ENCODE measurements around the gene ATN1. TPM values are rescaled to one million over a fixed set of nuclear protein-coding genes. Genes with fewer than 3 reads are reported as not detected.

Gene ATN1
- total and polyA plus RNA-seq, 2 donors (not counting 1 experiment from before 2014, with no cell fraction given), result 9.4 to 21.5 TPM

DNA sequence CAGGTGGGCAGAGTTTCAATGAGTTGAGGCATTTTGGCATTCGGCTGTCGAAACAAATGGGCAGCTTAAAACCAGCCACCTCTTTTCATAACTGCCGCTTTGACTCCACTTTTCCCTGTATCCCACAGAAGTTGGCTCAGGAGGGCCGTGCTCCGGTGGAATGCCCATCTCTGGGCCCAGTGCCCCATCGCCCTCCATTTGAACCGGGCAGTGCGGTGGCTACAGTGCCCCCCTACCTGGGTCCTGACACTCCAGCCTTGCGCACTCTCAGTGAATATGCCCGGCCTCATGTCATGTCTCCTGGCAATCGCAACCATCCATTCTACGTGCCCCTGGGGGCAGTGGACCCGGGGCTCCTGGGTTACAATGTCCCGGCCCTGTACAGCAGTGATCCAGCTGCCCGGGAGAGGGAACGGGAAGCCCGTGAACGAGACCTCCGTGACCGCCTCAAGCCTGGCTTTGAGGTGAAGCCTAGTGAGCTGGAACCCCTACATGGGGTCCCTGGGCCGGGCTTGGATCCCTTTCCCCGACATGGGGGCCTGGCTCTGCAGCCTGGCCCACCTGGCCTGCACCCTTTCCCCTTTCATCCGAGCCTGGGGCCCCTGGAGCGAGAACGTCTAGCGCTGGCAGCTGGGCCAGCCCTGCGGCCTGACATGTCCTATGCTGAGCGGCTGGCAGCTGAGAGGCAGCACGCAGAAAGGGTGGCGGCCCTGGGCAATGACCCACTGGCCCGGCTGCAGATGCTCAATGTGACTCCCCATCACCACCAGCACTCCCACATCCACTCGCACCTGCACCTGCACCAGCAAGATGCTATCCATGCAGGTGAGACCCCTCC, 10.8 kb downstream of the ATN1 start:
- H3K9ac ChIP-seq (ENCODE audit: insufficient read depth, low read length), result peak overlapping the region; percentile 43
- H3K4me1 ChIP-seq (ENCODE audit: control insufficient read depth, extremely low read depth, insufficient read depth, low read length), result peaks cover 19% of the 10 kb centered on the region
- H3K9me3 ChIP-seq (ENCODE audit: control insufficient read depth, insufficient read depth, low read depth, low read length), result no peaks in the 10 kb centered on the region
- peaks cover 5% of the 10 kb centered on the region for H3K79me2 ChIP-seq (ENCODE audit: control insufficient read depth, insufficient read depth, low read length)
- H3K4me3 ChIP-seq (replicated peaks in 1 of 4; ENCODE audit: control extremely low read depth in 1 of 4, insufficient read depth in 1 of 4, low read depth in 3 of 4, low read length in 4 of 4), result peak overlapping the region in 2 of 4 experiments; percentile 52 to 62
- no peaks in the 10 kb centered on the region for H4K20me1 ChIP-seq (ENCODE audit: control insufficient read depth, extremely low read depth, insufficient read depth, low read length)
- no peak overlapping the region for H2AFZ ChIP-seq (ENCODE audit: low read length)
- H3K36me3 ChIP-seq (ENCODE audit: control insufficient read depth, insufficient read depth, low read length), result peaks cover 36% of the 10 kb centered on the region
- no peaks in the 10 kb centered on the region for H3K27me3 ChIP-seq (ENCODE audit: control insufficient read depth, insufficient read depth, low read length)
- peak overlapping the region; percentile 32 for H3K27ac ChIP-seq (ENCODE audit: insufficient read depth, low read length)
- TF ChIP-seq EZH2 (IDR thresholded peaks at IDR 0.05; ENCODE audit: low read length, missing control alignments), result no peak
- TF ChIP-seq, protein P1, sequence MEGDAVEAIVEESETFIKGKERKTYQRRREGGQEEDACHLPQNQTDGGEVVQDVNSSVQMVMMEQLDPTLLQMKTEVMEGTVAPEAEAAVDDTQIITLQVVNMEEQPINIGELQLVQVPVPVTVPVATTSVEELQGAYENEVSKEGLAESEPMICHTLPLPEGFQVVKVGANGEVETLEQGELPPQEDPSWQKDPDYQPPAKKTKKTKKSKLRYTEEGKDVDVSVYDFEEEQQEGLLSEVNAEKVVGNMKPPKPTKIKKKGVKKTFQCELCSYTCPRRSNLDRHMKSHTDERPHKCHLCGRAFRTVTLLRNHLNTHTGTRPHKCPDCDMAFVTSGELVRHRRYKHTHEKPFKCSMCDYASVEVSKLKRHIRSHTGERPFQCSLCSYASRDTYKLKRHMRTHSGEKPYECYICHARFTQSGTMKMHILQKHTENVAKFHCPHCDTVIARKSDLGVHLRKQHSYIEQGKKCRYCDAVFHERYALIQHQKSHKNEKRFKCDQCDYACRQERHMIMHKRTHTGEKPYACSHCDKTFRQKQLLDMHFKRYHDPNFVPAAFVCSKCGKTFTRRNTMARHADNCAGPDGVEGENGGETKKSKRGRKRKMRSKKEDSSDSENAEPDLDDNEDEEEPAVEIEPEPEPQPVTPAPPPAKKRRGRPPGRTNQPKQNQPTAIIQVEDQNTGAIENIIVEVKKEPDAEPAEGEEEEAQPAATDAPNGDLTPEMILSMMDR (conservative IDR thresholded peaks at IDR 0.05 in 1 of 2, IDR thresholded peaks at IDR 0.05 in 1 of 2; ENCODE audit: low read depth in 1 of 2, low read length in 2 of 2), result no peak
- no peak for DNase-seq (ENCODE audit: low read depth in 2 of 2)
- peak overlapping the region; percentile 32 for H3K4me2 ChIP-seq (ENCODE audit: extremely low read depth, insufficient read depth, low read length)

DNA sequence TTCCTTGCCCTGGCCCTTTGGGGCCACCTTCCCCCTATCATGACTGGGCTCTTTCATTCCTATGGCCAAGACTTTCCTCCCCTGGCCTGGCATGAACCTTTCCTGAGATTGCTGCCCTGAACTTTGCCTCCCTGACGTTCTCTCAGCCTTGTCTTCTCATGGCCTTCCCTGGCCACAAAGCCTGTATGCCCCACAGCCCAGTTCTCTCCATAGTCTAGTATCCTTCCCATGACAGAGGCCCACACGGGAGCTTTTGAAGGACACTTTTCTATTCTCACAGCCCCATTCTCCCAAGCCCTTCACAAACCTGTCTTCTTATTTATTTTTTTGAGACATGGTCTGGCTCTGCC, 11.4 kb downstream of the ATN1 start:
- Histone ChIP-seq H3K4me3 (replicated peaks in 1 of 4; ENCODE audit: control extremely low read depth in 1 of 4, insufficient read depth in 1 of 4, low read depth in 3 of 4, low read length in 4 of 4) (no peak overlapping the region), H3K36me3 (ENCODE audit: control insufficient read depth, insufficient read depth, low read length) (peaks cover 36% of the 10 kb centered on the region), H3K9ac (ENCODE audit: insufficient read depth, low read length) (no peak overlapping the region), H3K79me2 (ENCODE audit: control insufficient read depth, insufficient read depth, low read length) (peaks cover 2% of the 10 kb centered on the region), H3K27me3 (ENCODE audit: control insufficient read depth, insufficient read depth, low read length) (no peaks in the 10 kb centered on the region), H3K4me1 (ENCODE audit: control insufficient read depth, extremely low read depth, insufficient read depth, low read length) (peaks cover 17% of the 10 kb centered on the region), H4K20me1 (ENCODE audit: control insufficient read depth, extremely low read depth, insufficient read depth, low read length) (no peaks in the 10 kb centered on the region), H3K9me3 (ENCODE audit: control insufficient read depth, insufficient read depth, low read depth, low read length) (no peaks in the 10 kb centered on the region), H2AFZ (ENCODE audit: low read length) (no peak overlapping the region), H3K27ac (ENCODE audit: insufficient read depth, low read length) (peak overlapping the region; percentile 13), H3K4me2 (ENCODE audit: extremely low read depth, insufficient read depth, low read length) (no peak overlapping the region)
- no peak for DNase-seq (ENCODE audit: low read depth in 2 of 2)
- no peak for TF ChIP-seq EZH2 (IDR thresholded peaks at IDR 0.05; ENCODE audit: low read length, missing control alignments)
- TF ChIP-seq, protein P1 (conservative IDR thresholded peaks at IDR 0.05 in 1 of 2, IDR thresholded peaks at IDR 0.05 in 1 of 2; ENCODE audit: low read depth in 1 of 2, low read length in 2 of 2), result no peak

DNA sequence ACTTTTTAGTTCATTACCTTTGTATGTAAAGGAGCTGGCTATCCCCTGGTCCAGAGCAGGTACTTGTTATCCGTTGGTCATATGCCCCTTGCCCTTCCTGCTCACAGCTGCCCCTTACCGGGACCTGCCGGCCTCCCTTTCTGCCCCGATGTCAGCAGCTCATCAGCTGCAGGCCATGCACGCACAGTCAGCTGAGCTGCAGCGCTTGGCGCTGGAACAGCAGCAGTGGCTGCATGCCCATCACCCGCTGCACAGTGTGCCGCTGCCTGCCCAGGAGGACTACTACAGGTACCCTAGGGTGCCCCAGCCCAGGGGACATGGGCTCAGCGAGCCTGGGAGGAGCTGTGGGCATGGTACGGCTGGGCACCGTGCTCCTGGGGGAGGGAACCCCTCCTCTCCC, 13.5 kb downstream of the ATN1 start:
- H4K20me1 ChIP-seq (ENCODE audit: control insufficient read depth, extremely low read depth, insufficient read depth, low read length), result no peaks in the 10 kb centered on the region
- H3K27ac ChIP-seq (ENCODE audit: insufficient read depth, low read length), result no peak overlapping the region
- no peak overlapping the region for H3K4me3 ChIP-seq (replicated peaks in 1 of 4; ENCODE audit: control extremely low read depth in 1 of 4, insufficient read depth in 1 of 4, low read depth in 3 of 4, low read length in 4 of 4)
- H3K79me2 ChIP-seq (ENCODE audit: control insufficient read depth, insufficient read depth, low read length), result peaks cover 2% of the 10 kb centered on the region
- H2AFZ ChIP-seq (ENCODE audit: low read length), result no peak overlapping the region
- TF ChIP-seq EZH2 (IDR thresholded peaks at IDR 0.05; ENCODE audit: low read length, missing control alignments), result no peak
- TF ChIP-seq, protein P1 (conservative IDR thresholded peaks at IDR 0.05 in 1 of 2, IDR thresholded peaks at IDR 0.05 in 1 of 2; ENCODE audit: low read depth in 1 of 2, low read length in 2 of 2), result no peak
- DNase-seq (ENCODE audit: low read depth in 2 of 2), result no peak
- H3K4me2 ChIP-seq (ENCODE audit: extremely low read depth, insufficient read depth, low read length), result no peak overlapping the region
- no peaks in the 10 kb centered on the region for H3K27me3 ChIP-seq (ENCODE audit: control insufficient read depth, insufficient read depth, low read length)
- no peak overlapping the region for H3K9ac ChIP-seq (ENCODE audit: insufficient read depth, low read length)
- peaks cover 38% of the 10 kb centered on the region for H3K36me3 ChIP-seq (ENCODE audit: control insufficient read depth, insufficient read depth, low read length)
- H3K9me3 ChIP-seq (ENCODE audit: control insufficient read depth, insufficient read depth, low read depth, low read length), result no peaks in the 10 kb centered on the region
- peaks cover 21% of the 10 kb centered on the region for H3K4me1 ChIP-seq (ENCODE audit: control insufficient read depth, extremely low read depth, insufficient read depth, low read length)

All from fibroblast of lung (primary cell).